ENCODE results near the gene PHC2. TPM values are rescaled to one million over a fixed set of nuclear protein-coding genes. Genes with fewer than 3 reads are reported as not detected.
A peak's percentile ranks its signal among the peaks of the same experiment; 100 is the strongest.

PHC2 gene
- polyA plus RNA-seq, 1 donor from 2014 or later, result 171 TPM

GRCh38 chr1:33429856-33430691, 821 bp downstream of the PHC2 start:
- Histone ChIP-seq H3K27ac (ENCODE audit: low read length) (peak overlapping the region; percentile 87), H3F3A (ENCODE audit: insufficient read depth, low read length, poor library complexity, severe bottlenecking) (no peaks in the 10 kb centered on the region), H3K4me2 (ENCODE audit: low read length) (peak overlapping the region; percentile 97), H3K9me3 (ENCODE audit: low read length) (no peaks in the 10 kb centered on the region), H3K79me2 (replicated peaks; ENCODE audit: insufficient read depth, low read length) (peaks cover 48% of the 10 kb centered on the region), H3K9ac (ENCODE audit: low read length) (peak overlapping the region; percentile 87), H2AFZ (ENCODE audit: low read depth, low read length) (peak overlapping the region; percentile 2), H3K27me3 (ENCODE audit: insufficient read depth, low read depth, low read length) (no peaks in the 10 kb centered on the region), H3K9me2 (ENCODE audit: insufficient read depth, low read length) (no peaks in the 10 kb centered on the region), H3K4me3 (ENCODE audit: low read length) (peak overlapping the region; percentile 88), H3K36me3 (ENCODE audit: insufficient read depth, low read length) (no peaks in the 10 kb centered on the region), H4K20me1 (ENCODE audit: insufficient read depth) (no peaks in the 10 kb centered on the region)
- TF ChIP-seq MXI1 (conservative IDR thresholded peaks at IDR 0.05; ENCODE audit: poor library complexity, severe bottlenecking) (peak; percentile 73), TAF1 (IDR thresholded peaks at IDR 0.05; ENCODE audit: low read depth) (peak; percentile 31), RAD21 (conservative IDR thresholded peaks at IDR 0.05) (no peak), EP300 (conservative IDR thresholded peaks at IDR 0.05; ENCODE audit: poor library complexity, severe bottlenecking) (no peak), CTCF (IDR thresholded peaks at IDR 0.05; ENCODE audit: poor library complexity, severe bottlenecking) (no peak), SMC3 (conservative IDR thresholded peaks at IDR 0.05; ENCODE audit: poor library complexity) (no peak), EZH2 (IDR thresholded peaks at IDR 0.05; ENCODE audit: borderline replicate concordance, insufficient read depth, low read length, poor library complexity, severe bottlenecking) (no peak), REST (IDR thresholded peaks at IDR 0.05; ENCODE audit: borderline replicate concordance) (no peak), POLR2AphosphoS5 (IDR thresholded peaks at IDR 0.05) (peak; percentile 16)

- peak overlapping the region; percentile 97 for H3K4me2 ChIP-seq (ENCODE audit: low read length)
- H3K4me3 ChIP-seq (ENCODE audit: low read length), result peak overlapping the region; percentile 88
- TF ChIP-seq EP300 (conservative IDR thresholded peaks at IDR 0.05; ENCODE audit: poor library complexity, severe bottlenecking) (no peak), EZH2 (IDR thresholded peaks at IDR 0.05; ENCODE audit: borderline replicate concordance, insufficient read depth, low read length, poor library complexity, severe bottlenecking) (no peak), POLR2AphosphoS5 (IDR thresholded peaks at IDR 0.05) (no peak), TAF1 (IDR thresholded peaks at IDR 0.05; ENCODE audit: low read depth) (peak; percentile 0), SMC3 (conservative IDR thresholded peaks at IDR 0.05; ENCODE audit: poor library complexity) (no peak), REST (IDR thresholded peaks at IDR 0.05; ENCODE audit: borderline replicate concordance) (no peak)
- no peaks in the 10 kb centered on the region for H3K36me3 ChIP-seq (ENCODE audit: insufficient read depth, low read length)
- H3K79me2 ChIP-seq (replicated peaks; ENCODE audit: insufficient read depth, low read length), result peaks cover 52% of the 10 kb centered on the region
- H3K27ac ChIP-seq (ENCODE audit: low read length), result peak overlapping the region; percentile 87
- no peaks in the 10 kb centered on the region for H3K27me3 ChIP-seq (ENCODE audit: insufficient read depth, low read depth, low read length)
- H3K9me3 ChIP-seq (ENCODE audit: low read length), result no peaks in the 10 kb centered on the region
- H4K20me1 ChIP-seq (ENCODE audit: insufficient read depth), result no peaks in the 10 kb centered on the region
- peak overlapping the region; percentile 87 for H3K9ac ChIP-seq (ENCODE audit: low read length)
- no peaks in the 10 kb centered on the region for H3K9me2 ChIP-seq (ENCODE audit: insufficient read depth, low read length)
- peak overlapping the region; percentile 2 for H2AFZ ChIP-seq (ENCODE audit: low read depth, low read length)
- H3F3A ChIP-seq (ENCODE audit: insufficient read depth, low read length, poor library complexity, severe bottlenecking), result no peaks in the 10 kb centered on the region
Measured at GRCh38 chr1:33429332-33429731, 1.6 kb downstream of the PHC2 start.

Data from neural cell (in vitro differentiated cells).